ENCODE results near the gene HOXD11.

DNA sequence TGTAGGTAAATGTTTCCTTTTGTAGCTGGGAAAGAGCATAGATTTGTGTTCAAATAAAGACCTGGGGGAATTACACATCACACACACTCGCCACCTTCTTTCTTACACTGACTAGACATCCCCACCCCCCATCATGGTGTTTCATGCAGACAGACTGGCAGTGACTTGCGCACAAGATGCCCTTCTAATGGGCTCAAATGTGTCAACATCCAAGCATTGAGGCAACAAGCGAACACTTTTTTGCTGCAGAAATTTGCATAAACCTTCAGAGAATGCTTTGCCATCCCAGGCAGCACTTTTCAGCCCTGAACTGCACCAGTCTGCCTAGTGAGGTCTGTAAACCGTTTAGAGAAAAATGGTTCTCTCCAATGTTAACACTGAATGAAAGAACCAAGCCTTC lies 27.0 kb downstream of the HOXD11 start:
- TF ChIP-seq CTCF (IDR thresholded peaks at IDR 0.05; ENCODE audit: poor library complexity, severe bottlenecking) (no peak), EP300 (conservative IDR thresholded peaks at IDR 0.05; ENCODE audit: poor library complexity, severe bottlenecking) (no peak), MXI1 (conservative IDR thresholded peaks at IDR 0.05; ENCODE audit: poor library complexity, severe bottlenecking) (no peak), REST (IDR thresholded peaks at IDR 0.05; ENCODE audit: borderline replicate concordance) (no peak), TAF1 (IDR thresholded peaks at IDR 0.05; ENCODE audit: low read depth) (no peak)
